PC-9 (cell line): ENCODE measurements around the gene DIPK1B. TPM values are rescaled to one million over a fixed set of nuclear protein-coding genes. Genes with fewer than 3 reads are reported as not detected.

Source experiments
- BruUV-seq: library from RNA; stranded (reverse); fragments of 400-500 nt; replicated peaks from 2 replicates; lab custom pipeline; 2021; lab: Mats Ljungman, UMichigan
- CTCF ChIA-PET: fragments of 300-600 bp; sonication (Branson Sonifier 250); formaldehyde crosslinking; loops from one replicate; lab custom pipeline; 2022; ENCODE audit warnings: antibody characterized with exemption; lab: Charles Lee
- POLR2A ChIA-PET: fragments of 300-600 bp; sonication (Branson Sonifier 250); formaldehyde crosslinking; loops from one replicate; lab custom pipeline; 2022; ENCODE audit warnings: antibody characterized with exemption; ENCODE audit not compliant: unreplicated experiment; lab: Charles Lee
- DNase-seq, 2 experiments: peaks; one replicate each; pipeline versions ENCODE4 v3.0.0 to v3.0.0-alpha.2; 2015 to 2022; ENCODE audit warnings: mixed read lengths in 1 of 2
- H2AFZ ChIP-seq: fragments of 200-600 bp; sonication (generic); 2 replicates; pipeline ENCODE4 v1.8.1; 2017; ENCODE audit warnings: antibody characterized with exemption
- H3F3A ChIP-seq: fragments of 200-600 bp; sonication (generic); 2 replicates; pipeline ENCODE4 v1.8.1; 2017; ENCODE audit warnings: antibody characterized with exemption, mild to moderate bottlenecking, low read depth; ENCODE audit not compliant: insufficient read depth
- H3K27ac ChIP-seq: fragments of 200-600 bp; sonication (generic); 2 replicates; pipeline ENCODE4 v1.6.1; 2016; ENCODE audit warnings: mixed run types
- H3K27me3 ChIP-seq: fragments of 200-600 bp; sonication (generic); 2 replicates; pipeline ENCODE4 v1.6.1; 2016; ENCODE audit warnings: low read depth, mixed run types; ENCODE audit not compliant: insufficient read depth
- H3K36me3 ChIP-seq: fragments of 200-600 bp; sonication (generic); 2 replicates; pipeline ENCODE4 v1.6.1; 2016; ENCODE audit warnings: low read depth, mixed run types
- H3K4me1 ChIP-seq: fragments of 200-600 bp; sonication (generic); replicated peaks from 2 replicates; pipeline ENCODE4 v1.6.1; 2016; ENCODE audit warnings: mixed run types; ENCODE audit not compliant: insufficient read depth
- H3K4me2 ChIP-seq: fragments of 200-600 bp; sonication (generic); 2 replicates; pipeline ENCODE4 v1.6.1; 2017; ENCODE audit warnings: mixed run types
- H3K4me3 ChIP-seq: fragments of 200-600 bp; sonication (generic); 2 replicates; pipeline ENCODE4 v1.6.1; 2016; ENCODE audit warnings: mixed run types
- H3K79me2 ChIP-seq: fragments of 200-600 bp; sonication (generic); 2 replicates; pipeline ENCODE4 v1.6.1; 2017; ENCODE audit warnings: low read depth, mixed run types
- H3K9me2 ChIP-seq: fragments of 200-600 bp; sonication (generic); 2 replicates; pipeline ENCODE4 v1.8.1; 2017; ENCODE audit warnings: mild to moderate bottlenecking; ENCODE audit not compliant: insufficient read depth
- H3K9me3 ChIP-seq: fragments of 200-600 bp; sonication (generic); 2 replicates; pipeline ENCODE4 v1.8.1; 2016; ENCODE audit warnings: low read depth; ENCODE audit not compliant: insufficient read depth
- H4K20me1 ChIP-seq: fragments of 200-600 bp; sonication (generic); 2 replicates; pipeline ENCODE4 v1.8.1; 2017; ENCODE audit not compliant: insufficient read depth
- CTCF ChIP-seq: fragments of 200-600 bp; sonication (generic); conservative IDR thresholded peaks from 2 replicates; pipeline ENCODE4 v1.6.1; 2017; ENCODE audit warnings: mixed run types, antibody characterized with exemption, mild to moderate bottlenecking, moderate library complexity
- EZH2 ChIP-seq: fragments of 200-600 bp; sonication (generic); IDR thresholded peaks from 2 replicates; pipeline ENCODE4 v1.8.0; 2017; ENCODE audit warnings: antibody characterized with exemption, low read depth
- intact Hi-C: fragments of 100-400 bp; cut with micrococcal nuclease; formaldehyde crosslinking; loops from one replicate; pipeline ENCODE4 v1.10.0; 2022; ENCODE audit not compliant: unreplicated experiment
- microRNA-seq: library from miRNA; unstranded; fragments of <30 nt; microRNA quantifications from one replicate; pipeline ENCODE4 v1.2.0, GENCODE V29; 2021; ENCODE audit warnings: borderline number of aligned reads, borderline replicate concordance
- total RNA-seq: library from RNA; stranded (reverse); gene quantifications from 2 replicates; pipeline ENCODE4 v1.2.3, GENCODE V29; 2021

Gene DIPK1B
- total RNA-seq, 1 experiment from 2014 or later = 19.0 TPM

GRCh38 chr9:136773386-136774044 lies 61.1 kb downstream of the DIPK1B start:
- intact Hi-C loops = no loop called here
- Histone ChIP-seq H4K20me1 (no peaks in the 10 kb centered on the region), H2AFZ (no peak overlapping the region), H3F3A (peaks cover 14% of the 10 kb centered on the region; the same call in 1 of the 2 replicates), H3K4me2 (no peak overlapping the region), H3K79me2 (no peaks in the 10 kb centered on the region), H3K4me3 (no peak overlapping the region), H3K9me3 (no peaks in the 10 kb centered on the region), H3K27ac (no peak overlapping the region), H3K9me2 (no peaks in the 10 kb centered on the region), H3K27me3 (peaks cover 15% of the 10 kb centered on the region), H3K36me3 (no peaks in the 10 kb centered on the region), H3K4me1 (no peaks in the 10 kb centered on the region)
- BruUV-seq = no TSS peak
- POLR2A ChIA-PET = no interaction called here
- DNase-seq = no peak
- TF ChIP-seq EZH2 = no peak
- no peak for TF ChIP-seq CTCF
- CTCF ChIA-PET = no interaction called here

Small RNA genes within 50 kb of the gene (microRNA-seq; reads per million reads assigned to microRNA genes)
- gene MIR126 (14,212 reads per million, percentile 94 among the genes with 10 or more reads in this experiment), gene MIR6722 (not detected)

Other genes with a start within 250 kb of the DIPK1B start
- 81.8 and 90.1 TPM in 2 replicates for gene SEC16A, start 229.5 kb upstream of the DIPK1B start, total RNA-seq
- 39.2 and 51.4 TPM in 2 replicates for gene NOTCH1, start 166.5 kb upstream of the DIPK1B start, total RNA-seq
- gene EGFL7, start 49.7 kb upstream of the DIPK1B start, total RNA-seq = 53.1 and 70.7 TPM in 2 replicates
- 124 and 136 TPM in 2 replicates for gene AGPAT2, start 25.1 kb upstream of the DIPK1B start, total RNA-seq
- gene LCN10, start 30.4 kb downstream of the DIPK1B start, total RNA-seq = 0.94 and 2.2 TPM in 2 replicates
- gene LCN6, start 36.0 kb downstream of the DIPK1B start, total RNA-seq = not detected in 2 replicates
- gene LCN8, start 45.7 kb downstream of the DIPK1B start, total RNA-seq = not detected in 2 replicates
- gene LCN15, start 51.9 kb downstream of the DIPK1B start, total RNA-seq = not detected in 2 replicates
- gene TMEM141, start 78.8 kb downstream of the DIPK1B start, total RNA-seq = 83.6 and 124 TPM in 2 replicates
- gene CCDC183, start 83.8 kb downstream of the DIPK1B start, total RNA-seq = 3.6 and 5.3 TPM in 2 replicates
- 116 and 136 TPM in 2 replicates for gene RABL6, start 95.4 kb downstream of the DIPK1B start, total RNA-seq
- 5.3 and 5.9 TPM in 2 replicates for gene AJM1, start 129.9 kb downstream of the DIPK1B start, total RNA-seq
- gene PHPT1, start 136.8 kb downstream of the DIPK1B start, total RNA-seq = 112 and 114 TPM in 2 replicates
- gene MAMDC4, start 139.8 kb downstream of the DIPK1B start, total RNA-seq = 9.2 and 11.6 TPM in 2 replicates
- gene EDF1, start 153.7 kb downstream of the DIPK1B start, total RNA-seq = 275 and 338 TPM in 2 replicates
- gene TRAF2, start 173.9 kb downstream of the DIPK1B start, total RNA-seq = 42.7 and 48.0 TPM in 2 replicates
- 101 and 125 TPM in 2 replicates for gene FBXW5, start 232.2 kb downstream of the DIPK1B start, total RNA-seq
- gene C8G, start 232.7 kb downstream of the DIPK1B start, total RNA-seq = 2.3 and 4.4 TPM in 2 replicates
- 9.3 and 14.2 TPM in 2 replicates for gene LCN12, start 239.7 kb downstream of the DIPK1B start, total RNA-seq